ENCODE data around the gene CDC5L.

GRCh38 chr6:44439270-44440045, 52.0 kb downstream of the CDC5L start:
- TF ChIP-seq CTCF (IDR thresholded peaks at IDR 0.05), result no peak
- no peak for TF ChIP-seq POLR2A (IDR thresholded peaks at IDR 0.05)

Measured in lower leg skin (tissue), 3 donors.